ENCODE data around the gene ERAP2. TPM values are rescaled to one million over a fixed set of nuclear protein-coding genes. Genes with fewer than 3 reads are reported as not detected.

ERAP2 gene
- total RNA-seq, 2 donors from 2014 or later = 6.5 to 9.5 TPM

GRCh38 chr5:96881511-96882115 lies 5.3 kb downstream of the ERAP2 start:
- peak in 1 of 2 donors; percentile 61 for ATAC-seq
- intact Hi-C loops (cut with DNase I) = no loop called here
- no peak for DNase-seq

GRCh38 chr5:96883871-96884270 lies 7.6 kb downstream of the ERAP2 start:
- ATAC-seq (no peak), DNase-seq (no peak)
- intact Hi-C loops (cut with DNase I) = no loop called here

DNA sequence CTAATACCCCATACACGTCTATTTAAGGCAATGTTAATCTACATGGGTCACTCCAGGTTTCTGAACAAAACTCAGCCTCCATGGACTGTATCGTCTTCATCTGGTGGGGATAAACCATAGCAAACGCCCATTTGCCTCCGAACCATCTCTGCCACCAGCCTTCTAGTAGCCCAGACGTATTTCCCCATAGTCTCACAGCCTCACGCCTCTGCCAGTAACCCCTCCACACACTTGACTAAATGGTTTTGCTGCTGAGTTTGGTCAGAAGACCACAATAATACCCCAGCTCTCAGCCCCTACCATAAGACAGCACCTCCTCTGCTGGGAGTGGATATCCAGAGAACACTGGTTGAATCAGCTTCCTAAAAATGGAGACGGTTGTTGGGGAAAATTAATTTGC lies 8.7 kb downstream of the ERAP2 start:
- no peak for ATAC-seq

GRCh38 chr5:96885518-96886338 lies 9.4 kb downstream of the ERAP2 start:
- DNase-seq = no peak
- peak in 1 of 2 donors; percentile 46 for ATAC-seq

More for the DNA sequence above, 8.7 kb downstream of the ERAP2 start:
- intact Hi-C loops (cut with DNase I) = no loop called here
- no peak for DNase-seq

GRCh38 chr5:96893342-96893741 lies 17.0 kb downstream of the ERAP2 start:
- intact Hi-C loops (cut with DNase I) = no loop called here
- ATAC-seq (no peak), DNase-seq (no peak)

More at GRCh38 chr5:96885518-96886338, 9.4 kb downstream of the ERAP2 start:
- intact Hi-C loops (cut with DNase I) = no loop called here

GRCh38 chr5:96896276-96896675 lies 20.0 kb downstream of the ERAP2 start:
- ATAC-seq (no peak), DNase-seq (no peak)
- intact Hi-C loops (cut with DNase I) = no loop called here

DNA sequence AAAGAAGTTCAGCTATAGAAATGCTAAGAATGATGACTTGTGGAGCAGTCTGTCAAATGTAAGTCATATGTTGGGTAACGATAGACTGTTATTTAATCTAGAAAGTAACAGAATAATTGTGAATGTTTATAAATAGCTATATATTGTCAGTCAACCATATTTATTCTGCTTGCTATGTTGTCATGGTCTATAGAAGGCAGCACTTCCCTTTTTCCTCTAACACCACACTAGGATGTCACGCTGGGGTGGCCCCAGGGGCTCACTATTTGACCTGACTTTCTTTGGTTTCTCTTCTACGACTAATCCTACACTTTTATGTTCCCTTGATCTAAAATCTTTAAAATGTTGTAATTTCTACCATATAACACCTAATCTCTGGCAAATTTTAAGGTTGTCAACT lies 20.5 kb downstream of the ERAP2 start:
- intact Hi-C loops (cut with DNase I) = no loop called here
- DNase-seq (no peak), ATAC-seq (peak in 1 of 2 donors; percentile 35)

DNA sequence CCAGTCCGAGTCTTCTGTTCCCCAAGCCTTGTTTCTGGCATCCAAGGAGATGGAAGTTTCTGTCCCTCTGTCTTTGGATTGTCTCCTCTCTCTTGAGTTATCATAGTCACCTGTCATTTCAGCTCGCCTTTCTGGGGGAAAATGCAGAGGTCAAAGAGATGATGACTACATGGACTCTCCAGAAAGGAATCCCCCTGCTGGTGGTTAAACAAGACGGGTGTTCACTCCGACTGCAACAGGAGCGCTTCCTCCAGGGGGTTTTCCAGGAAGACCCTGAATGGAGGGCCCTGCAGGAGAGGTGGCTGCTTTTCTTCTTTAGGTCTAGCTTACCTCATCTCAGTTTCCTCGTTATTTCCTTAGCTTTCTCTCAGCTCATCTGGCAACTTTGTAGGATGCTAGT lies 25.1 kb downstream of the ERAP2 start:
- intact Hi-C loops (cut with DNase I) = no loop called here
- ATAC-seq (no peak), DNase-seq (no peak)

- DNase-seq (no peak), ATAC-seq (no peak)
- intact Hi-C loops (cut with DNase I) = no loop called here
Measured at GRCh38 chr5:96901841-96902240, 25.5 kb downstream of the ERAP2 start.

- intact Hi-C loops (cut with DNase I) = no loop called here
- DNase-seq = no peak
- ATAC-seq = no peak
Measured at GRCh38 chr5:96902876-96903275, 26.6 kb downstream of the ERAP2 start.

- intact Hi-C loops (cut with DNase I) = no loop called here
Measured at GRCh38 chr5:96903300-96903699, 27.0 kb downstream of the ERAP2 start.

GRCh38 chr5:96904054-96904931 lies 28.0 kb downstream of the ERAP2 start:
- DNase-seq = no peak
- ATAC-seq = no peak
- intact Hi-C loops (cut with DNase I) = no loop called here

More at GRCh38 chr5:96903300-96903699, 27.0 kb downstream of the ERAP2 start:
- DNase-seq = no peak
- ATAC-seq = no peak

- no peak for DNase-seq
- no peak for ATAC-seq
- intact Hi-C loops (cut with DNase I) = no loop called here
Measured at GRCh38 chr5:96905864-96906263, 29.6 kb downstream of the ERAP2 start.

DNA sequence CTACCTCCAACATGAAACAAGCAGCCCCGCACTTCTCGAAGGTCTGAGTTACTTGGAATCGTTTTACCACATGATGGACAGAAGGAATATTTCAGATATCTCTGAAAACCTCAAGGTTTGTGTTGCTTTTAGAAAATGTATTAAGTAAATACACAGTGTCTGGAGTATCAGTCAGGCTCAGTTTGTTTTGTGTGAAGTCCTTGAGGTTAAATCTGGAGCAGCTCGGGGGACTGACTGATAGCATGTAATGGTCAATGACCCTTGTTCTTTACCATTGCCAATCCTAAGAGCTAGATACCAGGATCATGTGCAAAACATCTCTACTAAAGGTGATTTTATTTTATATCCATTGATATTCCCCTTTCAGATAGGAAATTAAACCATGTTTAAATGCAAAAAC lies 32.7 kb downstream of the ERAP2 start:
- intact Hi-C loops (cut with DNase I) = no loop called here
- ATAC-seq (no peak), DNase-seq (no peak)

DNA sequence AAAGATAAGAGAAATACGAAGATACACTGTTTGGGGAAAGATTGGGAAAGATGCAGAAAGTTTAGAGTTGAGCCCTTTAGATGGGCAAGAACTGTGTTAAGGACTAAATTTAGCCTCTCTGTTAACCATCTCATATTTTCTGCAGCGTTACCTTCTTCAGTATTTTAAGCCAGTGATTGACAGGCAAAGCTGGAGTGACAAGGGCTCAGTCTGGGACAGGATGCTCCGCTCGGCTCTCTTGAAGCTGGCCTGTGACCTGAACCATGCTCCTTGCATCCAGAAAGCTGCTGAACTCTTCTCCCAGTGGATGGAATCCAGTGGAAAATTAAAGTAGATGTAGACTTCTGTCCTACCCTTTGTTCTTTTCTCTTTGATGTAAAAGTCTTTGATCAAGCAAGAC lies 33.1 kb downstream of the ERAP2 start:
- intact Hi-C loops (cut with DNase I) = no loop called here
- no peak for DNase-seq
- no peak for ATAC-seq

DNA sequence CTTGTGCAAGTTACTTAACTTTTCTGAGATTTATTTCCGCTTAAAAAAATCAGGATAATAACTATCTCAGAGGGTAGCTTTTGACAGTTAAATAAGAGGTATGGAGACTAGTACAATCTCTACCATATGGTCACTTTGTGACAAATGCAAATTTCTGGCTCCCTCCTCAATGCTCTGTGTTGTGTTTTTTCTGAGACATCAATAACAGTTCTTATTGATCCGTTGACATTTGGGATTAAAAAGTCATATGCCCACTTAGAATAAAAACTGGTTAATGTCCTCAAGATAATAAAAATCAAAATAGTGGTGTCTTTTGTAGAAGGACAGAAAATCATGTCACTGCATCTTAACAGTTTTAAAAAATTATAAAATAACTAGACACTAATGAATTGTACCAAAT lies 34.8 kb downstream of the ERAP2 start:
- intact Hi-C loops (cut with DNase I) = no loop called here
- ATAC-seq = no peak
- DNase-seq = no peak

- no peak for DNase-seq
- ATAC-seq = no peak
- intact Hi-C loops (cut with DNase I) = no loop called here
Measured at GRCh38 chr5:96913233-96913632, 36.9 kb downstream of the ERAP2 start.

- intact Hi-C loops (cut with DNase I) = no loop called here
- ATAC-seq (no peak), DNase-seq (no peak)
Measured at GRCh38 chr5:96919754-96920197, 43.5 kb downstream of the ERAP2 start.

DNA sequence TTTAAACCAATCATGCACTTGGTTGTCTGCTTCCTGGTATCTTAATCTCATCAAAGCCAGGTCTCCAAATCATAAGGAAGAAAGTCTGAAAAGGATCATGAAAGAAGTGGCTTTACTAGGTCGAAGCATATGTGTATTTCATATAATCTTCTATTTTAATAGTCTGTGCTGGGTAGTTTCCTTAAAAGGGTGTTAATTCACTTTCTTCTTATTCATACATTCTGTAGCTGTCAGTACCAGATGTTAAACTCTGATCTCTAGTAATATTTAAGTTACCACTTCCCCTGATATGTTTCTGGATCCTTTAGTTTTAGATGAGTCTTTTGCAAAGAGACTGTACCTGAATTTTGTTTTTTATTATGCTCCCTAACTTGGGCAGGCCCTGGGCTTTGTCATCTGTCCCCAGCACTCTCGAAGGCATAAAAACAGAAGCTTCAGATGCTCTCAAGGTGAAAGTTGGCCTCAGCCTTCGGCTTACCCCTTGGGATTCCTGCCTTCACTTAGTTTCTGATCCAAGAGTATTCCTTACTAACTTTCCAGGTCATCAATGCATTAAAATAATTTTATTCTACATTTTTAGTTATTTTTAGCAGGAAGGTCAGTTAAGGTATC lies 44.5 kb downstream of the ERAP2 start:
- no peak for ATAC-seq
- intact Hi-C loops (cut with DNase I) = no loop called here
- no peak for DNase-seq
